Measurements from ENCODE around the gene BOD1L1.

GRCh38 chr4:13641084-13641483 lies 13.6 kb upstream of the BOD1L1 start:
- TF ChIP-seq POLR2AphosphoS5 (IDR thresholded peaks at IDR 0.05) (no peak), POLR2A (IDR thresholded peaks at IDR 0.05; ENCODE audit: low read depth) (no peak)
- TF ChIP-seq, protein P1, sequence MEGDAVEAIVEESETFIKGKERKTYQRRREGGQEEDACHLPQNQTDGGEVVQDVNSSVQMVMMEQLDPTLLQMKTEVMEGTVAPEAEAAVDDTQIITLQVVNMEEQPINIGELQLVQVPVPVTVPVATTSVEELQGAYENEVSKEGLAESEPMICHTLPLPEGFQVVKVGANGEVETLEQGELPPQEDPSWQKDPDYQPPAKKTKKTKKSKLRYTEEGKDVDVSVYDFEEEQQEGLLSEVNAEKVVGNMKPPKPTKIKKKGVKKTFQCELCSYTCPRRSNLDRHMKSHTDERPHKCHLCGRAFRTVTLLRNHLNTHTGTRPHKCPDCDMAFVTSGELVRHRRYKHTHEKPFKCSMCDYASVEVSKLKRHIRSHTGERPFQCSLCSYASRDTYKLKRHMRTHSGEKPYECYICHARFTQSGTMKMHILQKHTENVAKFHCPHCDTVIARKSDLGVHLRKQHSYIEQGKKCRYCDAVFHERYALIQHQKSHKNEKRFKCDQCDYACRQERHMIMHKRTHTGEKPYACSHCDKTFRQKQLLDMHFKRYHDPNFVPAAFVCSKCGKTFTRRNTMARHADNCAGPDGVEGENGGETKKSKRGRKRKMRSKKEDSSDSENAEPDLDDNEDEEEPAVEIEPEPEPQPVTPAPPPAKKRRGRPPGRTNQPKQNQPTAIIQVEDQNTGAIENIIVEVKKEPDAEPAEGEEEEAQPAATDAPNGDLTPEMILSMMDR (IDR thresholded peaks at IDR 0.05): no peak

Measured in esophagus muscularis mucosa (tissue), 3 donors.